Dedifferentiated amniotic fluid mesenchymal stem cell (primary cell): ENCODE data around the gene MLST8.

Experiments
- DNase-seq: peaks from one replicate; pipeline ENCODE4 v3.0.0-alpha.2; 2016; ENCODE audit errors: extremely low spot score

Gene MLST8

GRCh38 chr16:2173366-2173765 lies 31.9 kb upstream of the MLST8 start:
- DNase-seq, result no peak

GRCh38 chr16:2173916-2174315 lies 31.3 kb upstream of the MLST8 start:
- no peak for DNase-seq

GRCh38 chr16:2174396-2175131 lies 30.7 kb upstream of the MLST8 start:
- no peak for DNase-seq

- DNase-seq, result no peak
Measured at GRCh38 chr16:2175454-2175853, 29.8 kb upstream of the MLST8 start.

- DNase-seq, result no peak
Measured at GRCh38 chr16:2176047-2176446, 29.2 kb upstream of the MLST8 start.

GRCh38 chr16:2177101-2177500 lies 28.2 kb upstream of the MLST8 start:
- DNase-seq, result no peak

GRCh38 chr16:2177561-2177960 lies 27.7 kb upstream of the MLST8 start:
- DNase-seq, result no peak

GRCh38 chr16:2178321-2179106 lies 26.7 kb upstream of the MLST8 start:
- no peak for DNase-seq

- DNase-seq, result no peak
Measured at GRCh38 chr16:2179107-2179501, 26.1 kb upstream of the MLST8 start.

- DNase-seq, result no peak
Measured at GRCh38 chr16:2179576-2179975, 25.7 kb upstream of the MLST8 start.

GRCh38 chr16:2180461-2180860 lies 24.8 kb upstream of the MLST8 start:
- no peak for DNase-seq

- no peak for DNase-seq
Measured at GRCh38 chr16:2180962-2181923, 24.0 kb upstream of the MLST8 start.

- no peak for DNase-seq
Measured at GRCh38 chr16:2181952-2182351, 23.3 kb upstream of the MLST8 start.

GRCh38 chr16:2183671-2184070 lies 21.6 kb upstream of the MLST8 start:
- DNase-seq, result no peak

GRCh38 chr16:2184346-2184745 lies 20.9 kb upstream of the MLST8 start:
- DNase-seq, result no peak

GRCh38 chr16:2184962-2185361 lies 20.3 kb upstream of the MLST8 start:
- DNase-seq, result no peak

GRCh38 chr16:2186064-2186463 lies 19.2 kb upstream of the MLST8 start:
- no peak for DNase-seq

GRCh38 chr16:2186505-2186904 lies 18.7 kb upstream of the MLST8 start:
- no peak for DNase-seq

- no peak for DNase-seq
Measured at GRCh38 chr16:2187212-2187611, 18.0 kb upstream of the MLST8 start.

- no peak for DNase-seq
Measured at GRCh38 chr16:2188395-2188794, 16.9 kb upstream of the MLST8 start.

- DNase-seq, result no peak
Measured at GRCh38 chr16:2189252-2189893, 15.9 kb upstream of the MLST8 start.
